Gastroesophageal sphincter (tissue), 4 donors: ENCODE data around the gene ANAPC7. TPM values are rescaled to one million over a fixed set of nuclear protein-coding genes. Genes with fewer than 3 reads are reported as not detected.
"Not testable (repeated sequence)": the region's sequence is repeated elsewhere in the genome, so short reads cannot be mapped to it uniquely, and the experiment has no call there.

Source experiments
- ATAC-seq: fragments of 150-250 bp; one replicate; pipeline ENCODE4 v1.9.1; 2016; ENCODE audit warnings: mild to moderate bottlenecking, moderate library complexity
- H3K27ac ChIP-seq, 4 donors: fragments of 200-600 bp; sonication (generic) in 3 of 4; 1 replicate in 3 of 4; 2 replicates in 1 of 4; pipeline ENCODE4 v1.5.1; 2016 to 2019
- H3K27me3 ChIP-seq: fragments of 200-600 bp; sonication (generic); one replicate; pipeline ENCODE4 v1.5.1; 2019
- H3K36me3 ChIP-seq, 2 donors: fragments of 200-600 bp; sonication (generic); one replicate each; pipeline ENCODE4 v1.5.1; 2019; ENCODE audit warnings: control low read depth in 1 of 2
- H3K4me1 ChIP-seq, 3 donors: fragments of 200-600 bp; sonication (generic); 1 replicate in 2 of 3; 2 replicates in 1 of 3; pipeline ENCODE4 v1.5.1; 2016 to 2019; ENCODE audit warnings: control low read depth in 2 of 3
- H3K4me3 ChIP-seq, 2 donors: fragments of 200-600 bp; sonication (generic); one replicate each; pipeline ENCODE4 v1.5.1; 2019; ENCODE audit warnings: mild to moderate bottlenecking in 1 of 2, moderate library complexity in 1 of 2
- H3K9me3 ChIP-seq, 3 donors: fragments of 200-600 bp; sonication (generic); one replicate each; pipeline ENCODE4 v1.5.1; 2017 to 2019; ENCODE audit warnings: control low read depth in 2 of 3
- EP300 ChIP-seq: sonication (generic); formaldehyde crosslinking; IDR thresholded peaks from one replicate; pipeline ENCODE4 v1.6.1; 2017; ENCODE audit warnings: antibody characterized with exemption, mild to moderate bottlenecking
- POLR2A ChIP-seq, 2 donors: fragments of 450-650 bp; IDR thresholded peaks; one replicate each; pipeline ENCODE4 v1.6.1; 2017; ENCODE audit warnings: antibody characterized with exemption in 2 of 2, mild to moderate bottlenecking in 2 of 2, moderate library complexity in 1 of 2
- POLR2AphosphoS5 ChIP-seq: sonication (generic); formaldehyde crosslinking; IDR thresholded peaks from one replicate; pipeline ENCODE4 v1.6.1; 2017; ENCODE audit warnings: antibody characterized with exemption
- WGBS, 2 donors: methylation state at CpG; one replicate each; pipeline ENCODE4 v1.1.5; 2018; ENCODE audit warnings: low coverage in 1 of 2; 5-methylcytosine and 5-hydroxymethylcytosine counted together
- total RNA-seq, 4 donors: library from RNA; depleted of rRNA; stranded (reverse); fragments of >200 nt; gene quantifications; one replicate each; pipeline ENCODE4 v1.1.0, GENCODE V29; 2016
- TF ChIP-seq, protein P1 (sequence below), 4 experiments: fragments of 200-600 bp in 2 of 4; fragments of 450-650 bp in 2 of 4; sonication (generic) in 1 of 4; IDR thresholded peaks; one replicate each; pipeline ENCODE4 v1.5.1; 2017 to 2019; ENCODE audit warnings: antibody characterized with exemption in 4 of 4, mild to moderate bottlenecking in 2 of 4, moderate library complexity in 2 of 4

ANAPC7 gene
- total RNA-seq, 4 donors from 2014 or later = 40.4 to 50.1 (median 46.2) TPM

DNA sequence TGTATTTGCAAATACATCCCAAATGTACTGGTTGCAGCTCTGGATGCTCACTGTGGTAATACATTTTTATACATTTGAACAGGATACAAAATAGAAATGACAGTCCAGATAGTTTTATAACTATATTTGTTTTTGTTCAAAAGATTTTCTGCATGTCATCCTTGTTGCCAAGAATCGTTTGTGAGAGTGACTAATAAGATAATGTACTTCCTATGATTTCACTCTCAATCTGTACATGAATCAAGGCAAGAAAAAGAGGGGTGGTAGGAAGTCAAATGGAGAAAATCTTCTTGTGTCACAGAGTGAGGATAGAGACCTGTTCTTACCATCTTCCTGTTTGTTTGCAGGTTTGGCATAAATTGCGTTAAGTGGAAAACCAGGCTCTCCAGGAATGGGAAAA lies 32.7 kb upstream of the ANAPC7 start:
- peaks cover 0 to 78% of the 10 kb centered on the region in 2 donors for H3K36me3 ChIP-seq
- TF ChIP-seq POLR2A (IDR thresholded peaks at IDR 0.05) = no peak
- TF ChIP-seq, protein P1, sequence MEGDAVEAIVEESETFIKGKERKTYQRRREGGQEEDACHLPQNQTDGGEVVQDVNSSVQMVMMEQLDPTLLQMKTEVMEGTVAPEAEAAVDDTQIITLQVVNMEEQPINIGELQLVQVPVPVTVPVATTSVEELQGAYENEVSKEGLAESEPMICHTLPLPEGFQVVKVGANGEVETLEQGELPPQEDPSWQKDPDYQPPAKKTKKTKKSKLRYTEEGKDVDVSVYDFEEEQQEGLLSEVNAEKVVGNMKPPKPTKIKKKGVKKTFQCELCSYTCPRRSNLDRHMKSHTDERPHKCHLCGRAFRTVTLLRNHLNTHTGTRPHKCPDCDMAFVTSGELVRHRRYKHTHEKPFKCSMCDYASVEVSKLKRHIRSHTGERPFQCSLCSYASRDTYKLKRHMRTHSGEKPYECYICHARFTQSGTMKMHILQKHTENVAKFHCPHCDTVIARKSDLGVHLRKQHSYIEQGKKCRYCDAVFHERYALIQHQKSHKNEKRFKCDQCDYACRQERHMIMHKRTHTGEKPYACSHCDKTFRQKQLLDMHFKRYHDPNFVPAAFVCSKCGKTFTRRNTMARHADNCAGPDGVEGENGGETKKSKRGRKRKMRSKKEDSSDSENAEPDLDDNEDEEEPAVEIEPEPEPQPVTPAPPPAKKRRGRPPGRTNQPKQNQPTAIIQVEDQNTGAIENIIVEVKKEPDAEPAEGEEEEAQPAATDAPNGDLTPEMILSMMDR (IDR thresholded peaks at IDR 0.05) = no peak
- TF ChIP-seq EP300 = no peak
- no peak for TF ChIP-seq POLR2AphosphoS5
- H3K9me3 ChIP-seq = no peaks in the 10 kb centered on the region
- no peak overlapping the region for H3K4me3 ChIP-seq
- no peaks in the 10 kb centered on the region for H3K27me3 ChIP-seq
- H3K4me1 ChIP-seq = peaks cover 0 to 1% (median 0%) of the 10 kb centered on the region in 3 donors
- H3K27ac ChIP-seq = no peak overlapping the region
- no peak for ATAC-seq
- 47 to 48% methylated on average over 2 of the region's 2 CpGs for WGBS, 2 donors

DNA sequence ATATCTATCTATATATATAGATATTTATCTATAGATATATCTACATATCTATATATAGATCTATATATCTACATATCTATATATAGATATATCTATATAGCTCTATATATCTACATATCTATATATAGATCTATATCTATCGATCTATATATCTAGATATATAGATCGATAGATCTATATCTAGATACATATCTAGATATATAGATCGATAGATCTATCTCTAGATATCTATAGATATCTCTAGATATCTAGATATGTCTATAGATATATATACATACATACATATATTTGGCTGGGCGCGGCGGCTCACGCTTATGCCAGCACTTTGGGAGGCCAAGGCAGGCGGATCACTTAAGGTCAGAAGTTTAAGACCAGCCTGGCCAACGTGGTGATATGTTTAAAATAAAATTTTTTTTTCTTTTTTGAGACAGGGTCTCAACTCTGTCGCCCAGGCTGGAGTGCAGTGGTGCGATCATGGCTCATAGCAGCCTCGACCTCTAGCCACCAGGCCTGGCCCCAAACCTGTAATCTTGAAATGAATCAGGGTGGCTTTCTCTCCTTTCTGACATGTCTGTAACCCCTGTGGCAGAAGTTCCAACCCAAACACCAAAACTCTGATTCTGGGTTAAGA lies 28.6 kb upstream of the ANAPC7 start:
- Histone ChIP-seq H3K36me3 (peaks cover 0 to 37% of the 10 kb centered on the region in 2 donors), H3K9me3 (no peaks in the 10 kb centered on the region), H3K27me3 (no peaks in the 10 kb centered on the region), H3K4me1 (peaks cover 0 to 5% (median 0%) of the 10 kb centered on the region in 3 donors), H3K4me3 (peak overlapping the region; percentile 47 to 56), H3K27ac (peak overlapping the region in 2 of 4 donors; percentile 64 to 72)
- no peak for ATAC-seq
- TF ChIP-seq POLR2AphosphoS5 = no peak
- TF ChIP-seq, protein P1 (IDR thresholded peaks at IDR 0.05) = no peak
- TF ChIP-seq POLR2A (IDR thresholded peaks at IDR 0.05) = no peak
- TF ChIP-seq EP300 = no peak
- 83 to 84% methylated on average over 9 to 11 of the region's 12 CpGs for WGBS, 2 donors

DNA sequence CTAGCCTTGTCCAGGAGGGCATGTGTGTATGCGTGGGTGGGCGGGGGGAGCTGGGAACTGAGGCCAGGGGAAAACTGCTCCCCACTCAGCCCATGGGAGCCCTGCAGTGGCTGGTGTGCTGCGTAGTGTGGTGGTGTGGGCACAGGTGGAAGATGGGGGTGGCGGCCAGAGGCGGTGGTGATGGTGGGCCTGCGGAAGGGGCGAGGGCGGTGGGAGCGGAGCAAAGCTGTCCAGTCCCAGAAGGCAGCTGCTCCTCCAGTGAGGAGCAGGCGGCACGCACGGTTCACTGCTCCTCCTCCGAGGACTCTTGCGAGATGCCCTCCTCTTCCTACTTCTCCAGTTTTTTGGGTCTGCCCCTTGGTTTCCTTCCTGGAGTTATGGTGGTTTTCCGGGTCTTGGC lies 26.2 kb upstream of the ANAPC7 start:
- not testable (repeated sequence) for H3K4me1 ChIP-seq, H3K27ac ChIP-seq, H3K4me3 ChIP-seq, H3K9me3 ChIP-seq, H3K27me3 ChIP-seq, ATAC-seq
- peaks cover 0 to 13% of the 10 kb centered on the region in 2 donors for H3K36me3 ChIP-seq
- WGBS, 2 donors = 95 to 100% methylated on average over 1 to 9 of the region's 15 CpGs

DNA sequence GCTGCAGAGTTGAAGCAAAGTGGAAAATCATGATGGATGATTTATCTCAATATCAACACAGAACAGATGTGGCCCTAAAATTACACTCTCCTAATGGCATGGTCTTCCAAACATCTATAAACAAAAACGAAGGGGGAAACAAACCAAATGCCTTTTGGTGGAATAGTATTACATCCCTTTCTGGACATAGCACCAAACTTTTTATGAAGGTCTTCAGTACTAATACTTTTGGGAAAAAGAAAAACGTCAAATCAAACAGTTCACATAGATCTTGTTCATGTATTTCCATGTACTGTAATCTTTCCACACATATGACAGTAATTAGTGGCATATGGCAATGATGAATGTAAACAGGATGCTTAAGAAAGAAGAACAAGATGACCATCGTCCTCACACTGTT lies 22.9 kb upstream of the ANAPC7 start:
- Histone ChIP-seq H3K9me3 (no peaks in the 10 kb centered on the region), H3K36me3 (no peaks in the 10 kb centered on the region), H3K4me3 (no peak overlapping the region), H3K27me3 (no peaks in the 10 kb centered on the region), H3K4me1 (peaks cover 0 to 9% (median 0%) of the 10 kb centered on the region in 3 donors), H3K27ac (peak overlapping the region in 1 of 4 donors; percentile 42)
- 9 to 10% methylated on average over 3 of the region's 3 CpGs for WGBS, 2 donors
- ATAC-seq = no peak
- TF ChIP-seq, protein P1 (IDR thresholded peaks at IDR 0.05) = no peak
- TF ChIP-seq POLR2AphosphoS5 (no peak), EP300 (no peak), POLR2A (IDR thresholded peaks at IDR 0.05) (no peak)

DNA sequence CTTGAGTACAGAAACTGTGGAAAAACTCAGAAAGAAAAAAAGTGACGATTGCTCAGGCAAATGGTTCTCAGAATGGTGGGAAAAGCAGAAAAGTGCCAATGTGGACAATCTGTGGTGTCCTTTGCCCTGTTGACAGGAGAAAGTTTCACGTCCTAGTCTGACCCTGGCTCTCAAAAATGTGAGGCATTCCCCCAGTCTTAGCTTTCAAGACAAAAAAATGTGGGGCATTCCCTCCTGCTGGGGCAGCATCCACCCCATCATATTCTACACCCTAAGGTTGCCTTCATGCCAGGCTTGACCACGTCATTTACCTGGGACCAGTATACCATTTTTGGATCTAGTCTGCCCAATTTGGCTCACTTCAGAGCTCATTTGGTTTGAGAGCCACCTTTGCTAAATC lies 20.7 kb upstream of the ANAPC7 start:
- Histone ChIP-seq H3K9me3 (no peaks in the 10 kb centered on the region), H3K4me3 (no peak overlapping the region), H3K36me3 (no peaks in the 10 kb centered on the region), H3K27ac (no peak overlapping the region), H3K4me1 (peaks cover 0 to 5% (median 0%) of the 10 kb centered on the region in 3 donors), H3K27me3 (no peaks in the 10 kb centered on the region)
- no peak for ATAC-seq
- no peak for TF ChIP-seq POLR2AphosphoS5
- no peak for TF ChIP-seq EP300
- TF ChIP-seq, protein P1 (IDR thresholded peaks at IDR 0.05) = no peak
- TF ChIP-seq POLR2A (IDR thresholded peaks at IDR 0.05) = no peak
- 58 to 90% methylated on average over 3 of the region's 3 CpGs for WGBS, 2 donors
